Left ventricle myocardium inferior (tissue), 1 donor: ENCODE data around the gene PPP1R3G. TPM values are rescaled to one million over a fixed set of nuclear protein-coding genes. Genes with fewer than 3 reads are reported as not detected.

Experiments used
- DNase-seq: peaks from one replicate; pipeline ENCODE4 v3.0.0-alpha.2; 2020
- H3K27ac ChIP-seq: fragments of 200-600 bp; replicated peaks from 2 replicates; pipeline ENCODE4 v1.8.0; 2021
- H3K27me3 ChIP-seq: fragments of 200-600 bp; 2 replicates; pipeline ENCODE4 v1.8.0; 2021; ENCODE audit warnings: low read depth
- H3K36me3 ChIP-seq: fragments of 200-600 bp; 2 replicates; pipeline ENCODE4 v1.8.0; 2021
- H3K4me1 ChIP-seq: fragments of 200-600 bp; 2 replicates; pipeline ENCODE4 v1.8.0; 2021
- H3K4me3 ChIP-seq: fragments of 200-600 bp; 2 replicates; pipeline ENCODE4 v1.8.0; 2021; ENCODE audit warnings: mild to moderate bottlenecking, moderate library complexity
- H3K9me3 ChIP-seq: fragments of 200-600 bp; replicated peaks from 2 replicates; pipeline ENCODE4 v1.8.0; 2021
- intact Hi-C: fragments of 100-400 bp; cut with micrococcal nuclease; formaldehyde crosslinking; loops from one replicate; pipeline ENCODE4 v1.11.0; 2022
- total RNA-seq: library from RNA; stranded (reverse); fragmentation: NEBNext Ultra II Directional; extraction: Animal tissue kit (Norgen Biotek cat#: 25700); gene quantifications from one replicate; pipeline ENCODE4 v1.2.1, GENCODE V29; 2021
- TF ChIP-seq, protein P1 (sequence below): fragments of 200-600 bp; IDR thresholded peaks from 2 replicates; pipeline ENCODE4 v1.8.0; 2021; ENCODE audit warnings: antibody characterized with exemption, mild to moderate bottlenecking, borderline replicate concordance
- donor health status: DM: no; HTN: yes; CAD: no; lungs with severe emphysema.

The PPP1R3G gene
- total RNA-seq, 1 donor from 2014 or later = 11.1 TPM

DNA sequence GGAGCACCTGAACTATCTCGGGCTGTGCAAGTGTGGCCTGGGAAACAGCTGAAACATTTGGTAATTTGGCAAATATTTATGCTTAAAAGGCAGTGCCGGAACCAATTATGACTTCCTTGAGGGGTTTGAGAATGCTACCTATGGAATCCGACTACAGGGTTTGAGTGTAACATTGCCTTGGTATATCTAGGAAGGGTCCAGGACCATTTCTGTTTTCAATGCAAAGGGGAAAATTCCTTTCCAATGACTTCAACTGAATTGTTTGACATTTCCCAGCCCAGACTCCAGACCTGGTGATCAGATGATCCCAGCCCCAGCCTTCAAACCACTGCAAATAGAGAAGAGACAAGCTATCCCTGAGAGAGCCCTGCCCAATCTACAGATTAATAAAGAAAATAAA, 4.6 kb upstream of the PPP1R3G start:
- intact Hi-C loops = no loop called here
- Histone ChIP-seq H3K27ac (no peak overlapping the region), H3K27me3 (no peaks in the 10 kb centered on the region), H3K36me3 (no peaks in the 10 kb centered on the region), H3K4me1 (peaks cover 19% of the 10 kb centered on the region), H3K4me3 (no peak overlapping the region), H3K9me3 (no peaks in the 10 kb centered on the region)
- DNase-seq = no peak
- TF ChIP-seq, protein P1, sequence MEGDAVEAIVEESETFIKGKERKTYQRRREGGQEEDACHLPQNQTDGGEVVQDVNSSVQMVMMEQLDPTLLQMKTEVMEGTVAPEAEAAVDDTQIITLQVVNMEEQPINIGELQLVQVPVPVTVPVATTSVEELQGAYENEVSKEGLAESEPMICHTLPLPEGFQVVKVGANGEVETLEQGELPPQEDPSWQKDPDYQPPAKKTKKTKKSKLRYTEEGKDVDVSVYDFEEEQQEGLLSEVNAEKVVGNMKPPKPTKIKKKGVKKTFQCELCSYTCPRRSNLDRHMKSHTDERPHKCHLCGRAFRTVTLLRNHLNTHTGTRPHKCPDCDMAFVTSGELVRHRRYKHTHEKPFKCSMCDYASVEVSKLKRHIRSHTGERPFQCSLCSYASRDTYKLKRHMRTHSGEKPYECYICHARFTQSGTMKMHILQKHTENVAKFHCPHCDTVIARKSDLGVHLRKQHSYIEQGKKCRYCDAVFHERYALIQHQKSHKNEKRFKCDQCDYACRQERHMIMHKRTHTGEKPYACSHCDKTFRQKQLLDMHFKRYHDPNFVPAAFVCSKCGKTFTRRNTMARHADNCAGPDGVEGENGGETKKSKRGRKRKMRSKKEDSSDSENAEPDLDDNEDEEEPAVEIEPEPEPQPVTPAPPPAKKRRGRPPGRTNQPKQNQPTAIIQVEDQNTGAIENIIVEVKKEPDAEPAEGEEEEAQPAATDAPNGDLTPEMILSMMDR = no peak

DNA sequence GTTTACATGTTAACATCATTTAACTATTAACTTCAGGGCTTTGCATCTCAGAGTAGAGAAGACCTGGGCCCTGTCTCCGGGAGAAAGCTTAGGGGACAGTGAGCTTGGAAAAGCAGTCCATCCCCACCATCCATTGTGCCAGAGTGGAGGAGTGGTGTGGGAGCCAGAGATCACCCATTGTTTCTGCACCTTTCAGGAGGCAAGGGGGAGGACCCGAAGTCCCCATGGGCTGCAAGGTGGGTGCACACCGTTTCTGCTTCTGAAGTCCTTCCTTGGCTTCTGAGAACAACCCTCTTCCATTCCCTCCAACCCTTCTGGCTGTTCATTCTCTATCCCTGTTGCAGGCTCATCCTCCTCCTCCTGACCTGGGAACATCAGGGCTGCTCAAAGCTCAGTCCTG, 4.0 kb upstream of the PPP1R3G start:
- TF ChIP-seq, protein P1 = no peak
- H3K36me3 ChIP-seq = no peaks in the 10 kb centered on the region
- H3K9me3 ChIP-seq = no peaks in the 10 kb centered on the region
- H3K27ac ChIP-seq = no peak overlapping the region
- H3K27me3 ChIP-seq = no peaks in the 10 kb centered on the region
- no peak for DNase-seq
- intact Hi-C loops = no loop called here
- H3K4me1 ChIP-seq = peaks cover 25% of the 10 kb centered on the region
- no peak overlapping the region for H3K4me3 ChIP-seq

DNA sequence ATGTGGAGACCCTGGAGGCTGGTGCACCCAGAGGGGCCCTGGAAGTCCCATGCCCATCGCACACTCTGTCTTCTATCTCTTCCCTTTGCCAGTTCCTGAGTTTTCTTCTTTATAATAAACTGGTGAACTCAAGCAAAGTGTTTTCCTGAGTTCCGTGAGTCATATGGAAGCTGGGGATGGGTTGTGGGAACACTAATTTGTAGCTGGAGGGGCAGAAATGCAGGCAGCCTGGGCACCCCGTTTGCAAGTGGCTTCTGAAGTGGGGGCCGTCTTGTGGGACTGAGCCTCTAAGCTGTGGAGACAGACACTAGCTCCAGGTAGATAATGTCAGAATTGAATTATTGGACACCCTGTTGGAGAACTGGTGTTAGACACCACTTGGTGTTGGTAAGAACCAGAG, 3.2 kb upstream of the PPP1R3G start:
- Histone ChIP-seq H3K9me3 (no peaks in the 10 kb centered on the region), H3K4me1 (peaks cover 33% of the 10 kb centered on the region), H3K36me3 (no peaks in the 10 kb centered on the region), H3K4me3 (no peak overlapping the region), H3K27ac (no peak overlapping the region), H3K27me3 (no peaks in the 10 kb centered on the region)
- intact Hi-C loops = no loop called here
- TF ChIP-seq, protein P1 = no peak
- DNase-seq = no peak

DNA sequence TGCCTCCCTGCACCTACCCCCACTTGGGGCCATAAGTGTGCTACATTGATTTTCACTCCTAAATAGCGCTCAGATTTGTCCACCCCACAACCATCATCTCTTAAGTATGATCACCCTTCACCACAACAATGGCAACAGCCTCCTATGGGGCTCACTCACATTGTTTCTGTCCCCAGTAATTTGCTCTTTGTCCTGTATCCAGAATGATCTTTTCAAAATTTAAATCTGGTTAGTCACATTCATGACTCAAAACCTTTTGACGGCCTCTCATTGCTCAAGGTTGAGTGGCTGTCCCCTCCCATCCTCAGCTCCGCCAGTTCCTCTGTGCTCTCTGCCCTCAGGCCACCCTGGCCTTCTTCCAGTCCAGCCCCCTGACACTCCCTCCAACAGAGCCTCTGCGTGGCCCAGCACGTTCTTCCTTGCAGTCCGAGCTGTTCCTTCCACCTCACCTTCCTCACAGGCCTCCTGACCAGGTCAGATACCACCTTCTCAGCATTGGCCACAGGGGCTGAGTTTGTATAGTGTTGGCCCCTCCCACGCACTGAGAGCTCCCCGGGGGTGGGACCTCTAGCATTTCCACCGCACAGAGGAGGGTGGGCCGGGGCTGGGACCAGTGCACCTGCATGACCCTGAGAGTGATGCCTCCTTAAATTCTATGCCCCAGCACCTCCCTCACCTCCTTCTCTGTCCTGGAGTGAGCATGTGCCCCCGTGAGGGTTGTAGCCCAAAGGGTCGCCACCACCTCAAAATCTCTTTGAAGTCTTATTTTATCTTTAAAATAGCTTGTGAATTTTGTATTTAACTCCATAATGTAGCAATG, 2.4 kb upstream of the PPP1R3G start:
- Histone ChIP-seq H3K27me3 (no peaks in the 10 kb centered on the region), H3K9me3 (no peaks in the 10 kb centered on the region), H3K27ac (no peak overlapping the region), H3K36me3 (no peaks in the 10 kb centered on the region), H3K4me1 (peaks cover 41% of the 10 kb centered on the region), H3K4me3 (no peak overlapping the region)
- intact Hi-C loops = no loop called here
- TF ChIP-seq, protein P1 = no peak
- DNase-seq = no peak

DNA sequence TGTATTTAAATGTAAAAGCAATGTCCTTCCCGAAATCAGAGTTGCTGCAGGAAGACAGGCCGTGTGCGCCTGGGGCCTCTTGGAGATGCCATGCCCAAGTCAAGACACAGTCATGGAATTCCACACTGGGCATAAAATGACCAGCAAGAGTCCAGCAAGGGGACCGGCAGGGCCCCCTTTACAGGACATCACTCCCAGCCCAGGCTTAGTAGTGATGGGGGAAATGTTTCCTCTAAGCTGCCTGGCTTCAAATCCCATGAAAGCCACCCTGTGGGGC, 1.9 kb upstream of the PPP1R3G start:
- H3K4me3 ChIP-seq = no peak overlapping the region
- no peaks in the 10 kb centered on the region for H3K9me3 ChIP-seq
- H3K27ac ChIP-seq = peak overlapping the region; percentile 96
- H3K36me3 ChIP-seq = no peaks in the 10 kb centered on the region
- TF ChIP-seq, protein P1 = no peak
- no peak for DNase-seq
- peaks cover 41% of the 10 kb centered on the region for H3K4me1 ChIP-seq
- H3K27me3 ChIP-seq = no peaks in the 10 kb centered on the region
- intact Hi-C loops = no loop called here
